ENCODE measurements around the gene CDS2.
A peak's percentile ranks its signal among the peaks of the same experiment; 100 is the strongest.

The CDS2 gene

DNA sequence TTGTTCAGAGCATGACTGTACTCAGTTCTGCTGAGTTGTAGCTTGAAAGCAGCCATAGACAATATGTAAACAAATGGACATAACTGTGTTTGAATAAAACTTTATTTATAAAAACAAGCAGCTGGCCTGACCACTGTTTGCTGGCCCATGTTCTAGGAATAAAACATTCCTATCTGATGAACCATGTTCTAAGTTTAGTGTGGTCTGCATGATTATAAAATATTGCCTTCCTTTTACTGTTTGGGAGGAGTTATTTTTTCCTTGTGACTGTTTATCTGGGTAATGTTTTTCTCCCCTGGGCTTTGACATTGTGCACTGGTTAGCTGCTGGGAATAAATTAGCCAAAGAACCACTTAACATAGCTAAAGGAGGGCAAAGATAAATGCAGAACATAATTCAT is 55.1 kb downstream of the CDS2 start:
- DNase-seq (ENCODE audit: low read depth, low spot score) = no peak

DNA sequence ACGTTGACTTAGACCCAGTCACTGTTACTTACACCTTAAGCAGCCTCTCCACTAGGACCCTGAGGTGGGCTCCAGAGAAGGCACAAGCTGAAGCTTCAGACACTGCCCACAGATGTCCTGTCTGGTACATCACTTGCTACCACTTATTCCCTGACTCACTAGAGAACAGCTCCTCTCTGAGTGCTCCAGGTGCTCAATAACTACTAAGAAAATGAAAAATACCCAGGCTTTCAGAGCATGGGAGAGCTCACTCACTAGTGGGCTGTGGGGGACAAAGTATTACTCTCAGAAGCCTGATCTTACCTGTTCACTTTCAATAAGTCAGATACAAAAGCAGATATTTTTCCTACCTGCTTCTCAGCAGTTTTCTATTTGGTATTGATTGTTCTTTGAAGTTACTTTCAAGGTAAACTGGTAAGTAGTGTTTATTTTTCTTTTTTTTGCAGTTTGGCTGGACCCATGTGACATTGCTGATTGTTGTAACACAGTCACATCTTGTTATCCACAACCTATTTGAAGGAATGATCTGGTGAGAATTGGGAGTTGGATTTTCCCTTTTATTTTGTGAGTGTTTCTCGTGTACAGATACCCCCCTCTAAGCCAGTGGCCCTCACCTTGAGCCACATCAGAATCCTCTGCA is 55.9 kb downstream of the CDS2 start:
- DNase-seq (ENCODE audit: low read depth, low spot score) = no peak

GRCh38 chr20:5183731-5184474 is 57.1 kb downstream of the CDS2 start:
- no peak for DNase-seq (ENCODE audit: low read depth, low spot score)

DNA sequence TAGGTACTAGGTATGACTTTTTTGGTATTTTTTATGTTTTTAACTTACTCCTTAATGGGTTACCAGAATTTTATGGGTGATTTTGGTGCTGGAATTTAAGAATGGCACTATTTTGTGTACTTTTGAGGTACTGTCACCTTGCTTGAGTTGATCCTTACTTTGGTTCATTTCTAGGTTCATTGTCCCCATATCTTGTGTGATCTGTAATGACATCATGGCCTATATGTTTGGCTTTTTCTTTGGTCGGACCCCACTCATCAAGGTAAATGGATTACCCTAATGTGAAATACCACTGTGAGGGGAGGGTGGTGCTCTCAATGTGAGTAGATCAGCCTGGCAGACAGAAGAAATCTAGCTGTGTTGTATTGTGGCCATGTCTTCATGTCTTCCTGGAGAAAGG is 57.9 kb downstream of the CDS2 start:
- DNase-seq (ENCODE audit: low read depth, low spot score) = no peak

GRCh38 chr20:5187122-5187521 is 60.3 kb downstream of the CDS2 start:
- no peak for DNase-seq (ENCODE audit: low read depth, low spot score)

GRCh38 chr20:5188736-5189135 is 61.9 kb downstream of the CDS2 start:
- DNase-seq (ENCODE audit: low read depth, low spot score) = no peak

DNA sequence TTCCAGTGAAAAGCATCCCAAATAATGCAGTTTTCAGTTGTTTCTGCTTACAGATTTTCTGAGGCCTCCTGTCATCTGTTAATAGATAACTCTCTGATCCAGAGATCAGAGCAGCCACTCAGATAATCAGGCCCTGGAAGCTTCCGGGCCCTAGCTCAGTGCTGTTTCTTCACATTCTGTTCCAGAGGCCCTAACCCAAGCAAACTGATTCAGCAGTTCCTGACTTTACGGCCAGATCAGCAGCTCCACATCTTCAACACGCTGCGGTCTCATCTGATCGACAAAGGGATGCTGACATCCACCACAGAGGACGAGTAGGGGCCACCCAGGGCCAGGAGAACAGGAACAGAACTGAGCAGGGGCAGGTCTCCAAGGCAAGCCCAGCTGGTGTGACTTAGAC is 63.1 kb downstream of the CDS2 start:
- no peak for DNase-seq (ENCODE audit: low read depth, low spot score)

DNA sequence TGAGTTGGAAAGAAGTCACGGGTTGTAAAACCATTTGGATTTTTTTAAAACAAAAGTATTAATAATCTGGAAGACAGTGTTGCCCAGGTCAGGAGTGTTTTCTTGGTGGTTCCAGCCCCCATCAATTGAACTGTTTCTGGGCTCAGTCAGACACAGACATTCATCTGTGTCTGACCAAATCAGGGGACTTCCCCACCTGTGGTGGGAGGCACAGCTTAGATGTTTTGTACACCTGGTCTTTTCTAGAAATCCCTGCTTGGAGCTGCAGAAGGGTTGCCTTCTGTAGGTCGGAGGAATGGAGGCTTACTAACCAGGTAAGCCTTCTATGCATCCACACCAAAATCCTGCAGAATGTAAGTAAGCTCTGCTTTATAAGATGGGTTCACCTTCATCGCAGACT is 63.6 kb downstream of the CDS2 start:
- DNase-seq (ENCODE audit: low read depth, low spot score) = no peak

- peak; percentile 47 for DNase-seq (ENCODE audit: low read depth, low spot score)
Measured at GRCh38 chr20:5191829-5192569, 65.2 kb downstream of the CDS2 start.

DNA sequence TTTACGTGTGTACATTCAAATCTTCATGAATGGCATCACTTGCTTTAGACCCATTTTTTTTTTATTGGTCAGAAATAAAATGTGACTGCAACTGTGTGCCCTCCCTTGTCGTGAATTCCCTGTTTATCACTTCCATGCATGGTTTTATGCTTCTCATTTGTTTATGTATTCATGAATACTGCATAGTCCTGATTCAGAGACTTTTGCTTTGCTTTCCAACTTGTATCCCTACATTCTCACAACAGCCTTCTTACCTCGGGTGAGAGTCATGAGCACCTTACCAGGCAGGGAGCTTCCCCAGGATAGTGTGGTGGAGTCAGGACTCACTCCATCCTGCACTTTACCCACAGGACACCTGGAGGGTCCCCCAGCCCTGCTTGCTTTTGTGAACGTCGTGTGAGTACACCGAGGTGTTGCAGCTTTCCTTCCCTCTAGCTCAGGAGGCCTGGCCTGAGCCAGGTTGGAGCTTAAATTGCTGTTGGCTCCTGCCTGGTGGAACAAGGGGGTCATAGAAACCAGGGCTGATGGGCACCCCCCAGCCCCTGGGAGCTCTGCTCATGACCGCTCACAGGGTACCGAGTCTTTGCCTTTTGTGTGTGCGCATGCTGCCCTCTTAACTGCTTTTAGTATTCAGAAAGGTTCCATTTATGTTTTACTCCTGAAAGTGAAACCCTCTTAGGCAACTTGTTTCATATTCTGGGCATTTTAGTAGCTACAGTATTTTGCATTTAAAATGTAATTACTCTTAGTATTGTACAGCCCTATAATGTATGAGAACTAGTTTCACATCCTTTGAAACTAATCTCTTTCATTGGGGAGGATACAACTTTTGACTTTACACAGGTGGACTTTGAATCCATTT is 66.0 kb downstream of the CDS2 start:
- no peak for DNase-seq (ENCODE audit: low read depth, low spot score)

DNA sequence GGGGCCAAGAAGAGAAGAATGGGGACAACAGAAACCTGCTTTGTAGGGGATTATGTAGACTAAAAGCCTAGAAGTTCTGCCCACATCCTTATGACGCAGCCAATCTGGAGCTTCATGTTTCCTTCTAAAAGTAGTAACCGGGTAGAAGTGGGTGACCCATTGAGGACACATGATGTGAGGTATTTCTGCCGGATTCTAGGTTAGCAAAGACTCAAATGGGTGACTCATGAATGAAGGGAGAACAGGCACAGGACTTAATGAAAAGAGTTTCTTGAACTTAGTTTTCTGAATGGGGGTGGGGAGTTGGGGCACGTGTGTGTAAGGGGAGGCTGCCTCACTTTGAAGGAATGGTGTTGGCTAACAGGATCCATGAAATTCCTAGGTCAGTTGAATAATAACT is 68.8 kb downstream of the CDS2 start:
- no peak for DNase-seq (ENCODE audit: low read depth, low spot score)

DNA sequence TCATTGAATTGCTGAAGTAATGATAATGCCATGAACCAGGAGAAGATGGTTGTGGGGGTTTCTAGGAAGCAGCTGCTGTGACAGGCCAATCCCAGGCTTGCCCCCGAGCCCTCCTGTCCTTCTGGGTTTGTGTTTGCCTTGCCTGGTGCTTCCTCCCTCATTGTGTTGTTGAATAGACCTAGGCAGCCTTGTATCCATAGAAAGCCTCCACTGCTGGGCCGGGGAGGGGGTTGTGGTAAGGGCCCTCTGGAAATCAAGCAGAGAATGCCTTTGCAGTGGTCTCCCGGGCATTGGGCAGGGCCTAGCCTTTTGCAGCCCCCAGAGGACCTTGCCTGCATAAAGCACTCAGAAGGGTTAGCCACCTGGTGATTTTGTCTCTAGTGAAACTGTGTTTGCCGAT is 69.3 kb downstream of the CDS2 start:
- no peak for DNase-seq (ENCODE audit: low read depth, low spot score)

GRCh38 chr20:5197270-5197827 is 70.5 kb downstream of the CDS2 start:
- no peak for DNase-seq (ENCODE audit: low read depth, low spot score)

DNA sequence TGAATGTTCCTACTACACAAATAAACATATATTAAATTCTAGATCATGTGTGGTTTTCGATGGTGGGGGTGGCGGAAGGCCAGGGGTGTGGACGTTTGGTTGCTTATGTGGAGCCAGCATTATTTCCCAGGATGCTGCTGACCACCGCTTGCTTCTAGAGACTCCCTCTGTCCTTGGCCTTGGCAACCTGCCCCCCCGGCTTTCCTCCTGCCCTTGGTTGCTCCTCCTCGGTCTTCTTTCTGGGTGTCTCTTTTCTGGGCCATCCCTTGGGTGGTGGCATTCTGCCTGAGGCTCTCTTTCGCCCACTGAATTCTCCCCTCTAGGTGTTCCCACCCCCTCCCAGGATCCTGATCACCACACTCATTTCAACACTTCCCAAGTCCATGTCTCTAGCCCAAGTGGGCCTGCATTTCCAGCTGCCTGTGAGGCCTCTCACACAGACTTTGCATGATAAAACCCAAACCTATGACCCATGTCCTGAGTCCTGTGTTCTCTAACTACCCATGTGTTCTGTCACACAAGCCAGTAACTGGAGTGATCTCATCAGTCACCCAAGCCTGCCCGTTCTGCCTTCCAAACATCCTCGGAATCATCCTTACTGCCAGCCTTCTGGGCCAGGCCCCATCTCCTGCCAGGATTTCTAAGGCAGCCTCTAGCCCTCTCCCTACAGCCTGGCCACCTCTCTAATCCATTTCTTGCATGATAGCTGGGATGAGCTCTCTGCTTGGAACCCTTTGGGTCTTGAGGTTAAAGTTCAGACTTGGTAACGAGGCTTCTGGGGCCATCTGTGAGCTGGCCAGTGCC is 71.2 kb downstream of the CDS2 start:
- no peak for DNase-seq (ENCODE audit: low read depth, low spot score)

GRCh38 chr20:5198651-5198924 is 71.8 kb downstream of the CDS2 start:
- DNase-seq (ENCODE audit: low read depth, low spot score) = no peak

GRCh38 chr20:5203380-5203779 is 76.6 kb downstream of the CDS2 start:
- no peak for DNase-seq (ENCODE audit: low read depth, low spot score)

GRCh38 chr20:5205348-5206210 is 78.8 kb downstream of the CDS2 start:
- DNase-seq (ENCODE audit: low read depth, low spot score) = peak; percentile 44

GRCh38 chr20:5207138-5207537 is 80.3 kb downstream of the CDS2 start:
- no peak for DNase-seq (ENCODE audit: low read depth, low spot score)

- DNase-seq (ENCODE audit: low read depth, low spot score) = no peak
Measured at GRCh38 chr20:5211803-5212714, 85.3 kb downstream of the CDS2 start.
